HG03565 (cell line): ENCODE results near the gene ANXA4.
A peak's percentile ranks its signal among the peaks of the same experiment; 100 is the strongest.
"Not testable (repeated sequence)": the region's sequence is repeated elsewhere in the genome, so short reads cannot be mapped to it uniquely, and the experiment has no call there.

Source experiments
- ATAC-seq: cut with Tn5 transposase; IDR thresholded peaks from one replicate; pipeline ENCODE4 v1.9.1; 2021; ENCODE audit warnings: mild to moderate bottlenecking, moderate library complexity; ENCODE audit not compliant: unreplicated experiment

The ANXA4 gene

DNA sequence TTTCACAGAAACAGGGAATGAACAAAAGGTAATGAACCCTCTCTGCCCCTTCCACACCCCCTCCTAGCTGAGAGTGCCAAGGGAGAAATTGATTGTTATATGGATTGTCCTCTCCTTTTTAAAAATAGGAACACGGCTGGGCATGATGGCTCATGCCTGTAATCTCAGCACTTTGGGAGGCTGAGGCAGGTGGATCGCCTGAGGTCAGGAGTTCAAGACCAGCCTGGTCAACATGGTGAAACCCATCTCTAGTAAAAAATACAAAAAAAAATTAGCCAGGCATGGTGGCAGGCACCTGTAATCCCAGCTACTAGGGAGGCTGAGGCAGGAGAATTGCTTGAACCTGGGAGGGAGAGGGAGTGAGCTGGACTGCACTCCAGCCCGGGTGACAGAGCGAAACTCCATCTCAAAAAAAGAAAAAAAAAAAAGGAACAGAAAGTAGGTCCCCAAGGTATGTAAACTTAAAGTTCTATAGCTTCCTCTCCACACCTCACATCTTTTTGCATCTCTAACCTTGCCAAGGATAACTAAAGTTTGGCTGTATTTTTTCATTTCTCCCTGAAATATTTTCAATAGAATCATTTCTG, 60.9 kb downstream of the ANXA4 start:
- ATAC-seq: peak; percentile 56

DNA sequence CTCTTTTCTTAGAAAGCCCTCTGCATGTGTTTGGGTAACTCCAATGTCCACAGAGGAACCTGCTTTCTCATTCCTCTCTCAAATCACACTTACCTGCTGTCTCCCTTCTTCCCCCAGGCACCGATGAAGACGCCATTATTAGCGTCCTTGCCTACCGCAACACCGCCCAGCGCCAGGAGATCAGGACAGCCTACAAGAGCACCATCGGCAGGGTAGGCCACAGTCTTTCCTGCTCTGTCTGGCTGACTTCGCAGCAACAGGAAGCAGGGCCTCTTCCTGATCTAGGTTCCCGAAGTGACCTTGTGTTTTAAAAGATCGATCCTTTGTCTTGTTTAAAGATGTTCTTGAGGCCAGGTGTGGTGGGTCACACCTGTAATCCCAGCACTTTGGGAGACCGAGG, 62.5 kb downstream of the ANXA4 start:
- ATAC-seq: no peak

DNA sequence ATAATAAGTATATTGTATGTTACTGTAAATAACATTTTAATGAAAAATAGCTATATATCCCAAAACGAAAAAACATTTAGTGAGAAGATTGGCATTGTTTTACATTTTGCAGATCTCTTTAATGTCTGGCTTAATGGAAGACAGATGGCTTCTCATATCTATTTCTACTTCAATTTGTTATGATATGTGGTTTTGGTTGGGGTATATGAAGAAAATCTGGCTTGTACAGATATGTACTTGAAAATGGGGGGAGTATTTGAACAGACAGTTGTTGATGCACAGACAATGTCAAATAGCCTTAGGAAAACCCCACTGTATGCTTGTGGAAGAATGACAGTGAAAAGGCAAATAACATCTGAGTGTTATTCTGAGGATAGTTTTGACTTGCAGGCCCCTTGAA, 64.0 kb downstream of the ANXA4 start:
- ATAC-seq: no peak

DNA sequence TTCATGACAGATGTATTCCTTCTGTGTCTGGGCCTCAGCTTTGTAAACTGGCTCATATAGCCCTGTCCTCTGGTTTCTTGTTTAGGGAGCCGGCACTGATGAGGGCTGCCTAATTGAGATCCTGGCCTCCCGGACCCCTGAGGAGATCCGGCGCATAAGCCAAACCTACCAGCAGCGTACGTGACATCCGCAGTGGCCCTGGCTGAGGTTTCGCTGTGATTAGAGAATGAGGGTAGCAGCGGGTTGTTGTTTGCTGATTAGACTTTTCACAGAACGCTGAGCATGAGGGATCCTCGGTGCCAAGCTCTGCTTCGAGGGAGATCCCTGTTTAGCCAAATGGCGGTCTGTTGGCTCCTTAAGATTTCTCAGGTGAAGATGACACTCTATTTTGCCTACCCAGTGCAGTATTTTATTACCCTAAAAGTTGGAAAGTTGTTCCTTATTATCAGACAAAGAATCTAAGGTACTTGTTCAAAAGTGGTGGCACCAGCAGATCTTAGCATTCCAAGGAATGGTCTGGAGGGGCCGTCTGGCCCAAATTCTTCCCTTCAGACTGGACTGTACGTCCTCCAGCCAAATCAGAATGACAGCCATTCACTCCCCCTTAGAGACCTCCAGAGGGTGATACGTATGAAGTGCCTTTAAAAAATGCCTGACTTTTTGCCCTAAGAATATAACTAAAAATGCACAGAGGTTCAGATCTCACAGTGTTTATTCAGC, 66.0 kb downstream of the ANXA4 start:
- no peak for ATAC-seq

DNA sequence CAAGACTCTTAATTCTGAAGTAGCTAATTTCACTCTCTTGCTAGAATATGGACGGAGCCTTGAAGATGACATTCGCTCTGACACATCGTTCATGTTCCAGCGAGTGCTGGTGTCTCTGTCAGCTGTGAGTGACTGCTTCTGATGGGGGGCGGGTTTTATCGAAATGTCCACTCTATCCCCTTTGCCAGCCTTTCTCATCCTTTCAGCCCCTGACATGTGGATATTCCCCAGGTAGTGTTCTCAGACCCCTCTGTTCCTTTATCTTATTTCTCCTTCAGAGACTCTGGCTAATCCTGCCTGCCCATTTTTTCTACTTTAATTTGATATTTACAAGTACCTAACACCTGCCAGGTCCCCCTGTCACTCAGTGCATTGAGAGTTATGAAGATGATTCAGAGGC, 68.6 kb downstream of the ANXA4 start:
- no peak for ATAC-seq

DNA sequence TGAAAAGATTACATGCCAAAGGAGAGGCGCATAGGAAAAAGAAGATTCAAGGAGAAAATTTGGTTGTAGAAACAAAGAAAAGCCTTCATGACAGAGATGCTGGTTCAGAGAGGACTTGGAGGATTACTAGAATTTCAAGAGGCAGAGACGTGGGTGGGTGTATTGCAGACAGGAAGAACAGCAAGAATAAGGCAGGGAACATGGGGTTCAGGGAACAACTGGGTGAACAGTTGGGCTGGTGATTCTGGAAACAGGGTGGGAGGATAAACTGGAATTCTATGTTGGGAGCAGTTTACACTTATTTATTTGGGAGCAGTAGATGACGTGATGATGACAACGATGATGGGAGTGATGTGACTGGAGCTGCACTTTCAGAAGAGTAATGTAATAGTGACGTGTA, 69.1 kb downstream of the ANXA4 start:
- ATAC-seq: no peak

DNA sequence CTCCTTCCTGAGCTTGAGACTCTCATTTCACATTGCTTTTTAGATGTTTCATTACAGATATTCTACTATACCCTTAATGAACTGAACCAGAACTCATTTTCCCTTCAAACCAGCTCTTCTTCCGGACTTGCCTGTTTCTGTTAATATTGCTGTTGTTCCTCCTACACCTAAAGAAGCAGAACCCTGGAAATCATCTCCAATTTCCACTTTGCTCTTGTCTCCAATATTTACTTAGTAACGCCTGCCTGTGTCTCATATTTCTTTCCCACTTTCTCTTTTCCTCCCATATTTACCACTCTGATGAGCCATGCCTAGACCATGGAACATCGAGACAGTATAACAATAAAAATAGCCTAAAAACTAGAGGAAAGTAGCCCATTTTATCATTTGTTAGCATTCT, 69.7 kb downstream of the ANXA4 start:
- ATAC-seq: no peak

DNA sequence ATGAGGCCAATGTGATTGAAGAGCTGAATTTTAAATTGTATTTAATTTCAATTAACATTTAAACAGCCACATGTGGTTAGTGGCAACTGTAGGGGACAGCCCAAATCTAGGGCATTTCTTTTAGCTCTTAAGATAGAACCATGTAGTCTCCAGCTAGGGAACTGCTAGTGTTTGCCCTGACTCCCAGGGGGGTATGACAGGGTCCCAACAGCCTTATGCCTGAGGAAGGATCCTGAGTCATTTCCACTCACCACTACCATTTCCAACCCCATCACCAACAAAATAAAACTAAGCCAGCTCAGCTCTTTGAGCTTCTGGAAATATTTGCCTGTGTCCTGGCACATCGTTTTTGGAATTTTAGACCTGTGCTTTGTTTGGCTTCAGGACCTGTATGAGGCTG, 73.8 kb downstream of the ANXA4 start:
- no peak for ATAC-seq

DNA sequence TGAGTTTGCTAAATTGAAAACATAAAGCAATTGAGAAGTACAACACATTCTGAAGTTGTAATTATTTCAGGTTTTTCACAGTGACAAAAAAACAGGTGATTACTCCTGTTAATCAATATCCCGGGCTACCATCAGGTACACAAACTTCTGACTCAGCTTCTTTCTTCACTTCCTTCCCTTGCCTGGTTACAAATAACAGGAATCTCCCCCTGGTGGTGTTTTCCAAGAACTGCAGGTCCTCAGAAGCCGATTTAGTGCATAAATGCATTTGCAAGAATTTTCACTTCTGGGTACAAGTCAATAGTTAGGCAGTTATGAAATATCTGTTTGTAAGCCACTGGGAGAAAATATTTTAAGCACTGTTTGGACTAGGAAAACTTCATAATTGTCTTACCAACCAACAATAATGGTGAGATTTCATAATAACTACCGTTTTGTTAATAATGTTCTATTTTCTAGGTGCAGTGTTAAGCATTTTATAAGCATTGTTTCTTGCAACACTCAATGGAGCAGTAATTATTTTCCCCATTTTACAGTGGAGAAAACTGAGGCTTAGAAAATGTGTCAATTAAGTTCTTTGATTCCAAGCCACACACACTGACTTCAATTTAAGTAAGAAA, 75.1 kb downstream of the ANXA4 start:
- no peak for ATAC-seq

DNA sequence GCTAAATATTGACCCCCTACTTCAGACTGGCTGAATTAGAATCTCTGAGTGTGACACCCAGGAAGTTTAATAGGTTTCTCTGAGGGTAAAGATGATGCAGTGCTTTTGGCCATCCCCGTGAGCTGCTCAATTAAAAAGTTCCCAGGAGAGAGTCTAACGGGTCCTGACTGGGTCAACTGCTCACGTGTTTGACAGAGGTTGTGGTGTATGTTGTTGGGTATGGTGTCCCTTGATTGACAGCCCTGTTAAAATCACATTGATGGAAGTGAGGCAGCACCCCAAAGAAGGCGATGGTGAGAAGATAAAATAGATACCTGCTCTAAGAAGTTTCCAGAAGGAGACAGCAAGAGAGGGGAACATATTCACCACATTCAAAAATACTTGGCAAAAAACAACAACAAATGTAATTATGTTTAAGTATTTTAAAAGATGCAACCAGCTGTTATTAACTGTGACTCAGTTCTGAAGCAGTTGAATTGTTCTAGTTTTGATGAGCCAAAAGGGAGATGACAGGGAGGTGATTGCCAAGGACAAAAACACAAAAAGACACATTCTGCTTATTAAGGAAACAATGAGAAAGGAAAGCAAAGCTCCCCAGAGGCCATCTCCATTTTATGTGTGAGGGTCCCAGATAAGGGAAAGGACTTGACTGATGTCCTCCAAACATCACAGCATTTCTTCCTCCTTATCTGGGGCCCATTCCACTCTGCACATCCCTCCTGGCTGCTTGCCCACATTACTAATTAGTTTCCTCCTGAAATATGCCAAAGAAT, 76.0 kb downstream of the ANXA4 start:
- ATAC-seq: no peak

DNA sequence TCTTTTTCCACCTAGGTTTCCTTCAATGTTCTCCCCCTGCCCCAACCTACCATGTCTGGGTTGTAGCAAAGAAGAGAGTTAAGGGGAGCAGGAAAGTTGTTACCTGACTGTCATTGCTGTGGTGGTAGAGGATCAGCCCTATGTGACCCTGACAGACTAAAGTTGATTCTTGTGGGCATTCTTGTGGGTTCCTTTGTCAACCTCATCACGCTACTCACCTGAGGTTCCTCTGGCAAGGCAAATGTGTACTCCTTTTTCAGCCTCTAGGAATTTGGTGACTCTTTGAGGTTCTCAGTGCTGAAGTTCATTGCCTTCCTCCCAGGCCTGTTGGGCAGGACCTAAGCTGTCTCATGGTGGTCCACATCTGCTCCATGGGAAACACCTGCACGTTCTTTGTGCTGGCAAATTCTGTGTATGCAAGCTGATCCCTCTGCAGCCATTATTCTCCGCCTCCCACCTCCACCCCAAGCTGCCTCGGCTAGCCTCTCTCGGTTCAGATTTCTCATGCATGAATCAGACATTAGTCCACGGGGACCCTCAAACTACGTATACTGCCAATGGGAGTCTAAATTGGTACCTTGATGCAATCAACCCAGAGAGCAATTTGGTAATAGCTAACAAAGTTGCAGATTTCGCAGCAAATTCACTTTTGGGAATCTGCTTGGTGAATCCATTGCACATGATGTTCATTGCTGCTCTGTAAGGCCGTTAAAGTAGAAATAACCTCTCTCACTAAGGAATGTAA, 86.0 kb downstream of the ANXA4 start:
- no peak for ATAC-seq

DNA sequence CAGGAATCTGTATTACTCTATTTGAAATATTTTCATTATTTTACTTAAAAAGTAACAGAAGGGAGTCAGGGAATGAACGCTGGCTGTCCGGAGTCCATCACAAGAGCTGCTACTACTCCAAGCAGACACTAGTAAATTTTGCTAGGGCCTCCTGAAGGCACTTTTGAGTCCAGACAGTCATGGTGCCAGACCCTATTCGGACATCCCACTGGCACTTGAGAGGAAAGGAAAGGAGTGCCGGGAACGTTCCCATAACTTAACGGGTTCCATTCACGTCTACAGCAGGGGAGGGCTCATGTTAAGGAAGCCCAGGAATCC, 87.0 kb downstream of the ANXA4 start:
- ATAC-seq: no peak

DNA sequence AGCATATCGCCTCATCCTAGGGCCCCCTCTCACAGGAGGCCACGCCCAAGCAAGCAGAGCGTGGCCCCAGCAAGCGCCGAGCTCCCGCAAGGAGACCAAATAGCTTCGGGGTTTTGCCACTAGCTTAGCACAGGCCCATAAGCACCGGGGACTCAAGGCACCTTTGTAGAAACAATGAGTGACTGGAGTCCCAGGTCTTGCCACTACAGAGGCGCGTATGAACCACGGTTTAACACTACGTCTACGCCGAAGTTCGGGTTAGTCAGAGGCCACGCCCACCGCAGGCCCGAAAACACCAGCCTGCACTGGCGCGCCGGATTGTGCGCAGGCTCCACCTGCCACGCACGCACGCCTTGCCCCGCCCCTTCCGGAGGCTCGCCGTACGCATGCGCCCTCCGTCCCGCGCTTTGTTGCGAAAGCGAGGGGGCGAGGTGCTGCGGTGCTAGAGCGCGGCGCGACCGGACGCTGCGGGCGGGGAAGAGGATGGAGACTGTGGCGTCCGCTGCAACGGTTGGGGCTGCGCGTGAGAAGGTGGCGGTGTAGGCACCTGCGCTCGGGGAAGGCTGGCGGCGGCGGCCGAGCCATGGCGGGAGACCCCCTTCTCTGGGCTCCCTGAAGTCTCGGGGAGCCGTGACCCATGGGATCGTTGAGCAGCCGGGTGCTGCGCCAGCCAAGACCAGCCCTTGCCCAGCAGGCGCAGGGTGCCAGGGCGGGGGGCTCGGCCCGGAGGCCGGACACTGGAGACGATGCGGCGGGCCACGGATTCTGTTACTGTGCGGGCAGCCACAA, 87.5 kb downstream of the ANXA4 start, which contains the start of gene GMCL1:
TSS of gene GMCL1 (plus strand) at position 405 of the 789 bp plus-strand sequence. CDS start at position 638, 233 bp downstream.
- peak; percentile 83 for ATAC-seq

DNA sequence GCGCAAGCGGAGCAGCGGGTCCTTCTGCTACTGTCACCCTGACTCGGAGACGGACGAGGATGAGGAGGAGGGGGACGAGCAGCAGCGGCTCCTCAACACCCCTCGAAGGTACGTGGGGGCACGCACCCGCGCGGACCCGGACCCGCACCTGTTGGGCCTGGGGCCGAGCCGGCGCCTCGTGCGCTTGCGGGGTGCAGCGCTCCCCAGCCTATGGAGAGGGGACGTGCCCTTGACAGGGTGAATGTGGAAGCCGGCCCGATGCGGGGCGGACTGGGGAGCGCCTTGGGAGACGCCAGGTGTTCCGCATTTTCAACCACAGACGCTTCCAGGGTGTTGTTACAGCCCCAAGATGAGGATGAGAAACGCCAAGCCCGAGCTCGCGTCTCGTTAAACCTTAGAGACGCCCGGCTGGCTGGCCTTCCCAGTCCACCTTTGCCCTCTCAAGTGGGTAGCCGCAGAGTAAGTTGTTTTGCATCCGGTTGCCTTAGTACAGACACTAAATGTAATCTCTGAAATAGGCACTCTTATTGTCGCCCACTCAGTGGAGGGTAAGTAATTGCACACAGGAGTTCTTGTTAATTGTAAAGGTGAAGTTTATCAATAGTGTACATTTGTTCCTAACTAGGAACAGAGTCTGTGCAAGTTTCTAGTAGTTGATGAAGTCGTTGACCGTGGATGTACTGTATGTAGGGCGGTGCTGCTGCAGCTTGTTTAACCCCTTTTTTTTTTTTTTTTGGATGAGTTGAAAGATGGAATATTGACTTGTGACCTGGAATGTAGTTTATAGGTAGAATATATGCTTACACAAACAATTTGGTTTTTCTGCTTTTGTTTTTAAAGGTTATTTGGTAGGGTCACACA, 88.3 kb downstream of the ANXA4 start:
- peak; percentile 15 for ATAC-seq

DNA sequence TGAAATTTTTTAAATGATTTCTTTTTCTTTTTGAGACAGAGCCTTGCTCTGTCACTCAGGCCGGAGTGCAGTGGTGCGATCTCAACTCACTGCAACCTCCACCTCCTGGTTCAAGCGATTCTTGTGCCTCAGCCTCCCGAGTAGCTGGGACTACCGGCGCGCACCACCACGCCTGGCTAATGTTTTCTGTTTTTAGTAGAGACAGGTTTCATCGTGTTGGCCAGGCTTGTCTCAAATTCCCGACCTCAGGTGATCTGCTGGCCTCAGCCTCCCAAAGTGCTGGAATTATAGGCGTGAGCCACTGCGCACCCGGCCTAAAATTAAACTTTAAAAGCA, 88.9 kb downstream of the ANXA4 start:
- not testable (repeated sequence) for ATAC-seq

DNA sequence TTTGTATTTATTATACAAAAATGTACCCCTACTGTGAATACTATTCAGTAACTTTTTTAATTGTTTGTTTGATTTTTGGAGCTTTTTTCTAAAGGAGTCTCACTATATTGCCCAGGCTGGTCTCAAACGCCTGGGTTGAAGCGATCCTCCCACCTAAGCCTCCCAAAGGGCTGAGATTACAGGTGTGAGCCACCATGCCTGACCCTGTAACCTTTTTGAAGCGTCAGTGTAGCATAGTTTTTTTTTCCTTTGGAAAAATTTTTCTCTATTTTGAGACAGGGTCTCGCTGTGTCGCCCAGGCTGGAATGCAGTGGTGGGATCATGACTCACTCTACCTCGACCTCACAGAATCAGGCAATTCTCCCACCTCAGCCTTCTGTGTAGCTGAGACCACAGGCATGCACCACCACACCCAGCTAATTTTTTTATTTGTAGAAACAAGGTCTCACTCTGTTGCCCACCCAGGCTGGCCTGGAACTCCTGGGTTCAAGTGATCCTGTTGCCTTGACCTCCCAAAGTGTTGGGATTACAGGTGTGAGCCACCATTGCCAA, 89.5 kb downstream of the ANXA4 start:
- no peak for ATAC-seq

DNA sequence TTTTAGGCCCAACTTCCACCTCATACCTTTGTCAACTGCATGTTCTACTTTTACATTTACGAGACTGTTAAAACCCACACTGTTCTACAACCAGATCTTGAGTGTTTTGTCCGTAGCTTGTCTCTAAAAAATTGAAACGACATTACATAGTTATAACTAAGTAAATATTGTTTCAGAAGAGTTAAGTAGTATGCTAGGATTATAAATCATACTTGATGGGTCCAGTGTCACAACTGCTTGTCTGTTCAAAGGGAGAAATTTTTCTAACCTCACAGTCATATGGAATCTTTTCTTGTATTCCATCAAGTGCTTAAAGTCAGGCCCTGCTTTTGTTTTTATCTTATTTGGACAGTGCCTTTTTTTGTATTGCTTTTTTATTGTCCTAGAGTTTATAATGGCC, 91.8 kb downstream of the ANXA4 start:
- no peak for ATAC-seq

DNA sequence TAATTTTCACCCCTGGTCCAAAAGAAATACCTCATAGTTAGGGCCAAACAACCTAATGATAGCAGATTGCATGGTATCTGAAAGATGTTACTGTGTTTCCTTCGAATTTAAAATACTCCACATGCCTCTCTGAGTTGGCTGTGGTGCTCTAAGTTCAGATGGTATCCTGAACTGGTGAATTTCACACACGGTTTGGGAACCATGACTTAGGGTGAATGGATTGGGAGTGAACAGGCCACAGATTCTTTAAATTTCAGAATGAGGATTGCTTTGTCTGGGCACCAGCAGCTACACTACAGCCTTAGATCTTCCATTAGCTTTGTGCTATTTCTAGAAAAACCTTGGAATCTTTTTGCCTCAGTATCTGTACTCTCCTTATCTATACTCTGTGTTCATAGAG, 93.7 kb downstream of the ANXA4 start:
- no peak for ATAC-seq

DNA sequence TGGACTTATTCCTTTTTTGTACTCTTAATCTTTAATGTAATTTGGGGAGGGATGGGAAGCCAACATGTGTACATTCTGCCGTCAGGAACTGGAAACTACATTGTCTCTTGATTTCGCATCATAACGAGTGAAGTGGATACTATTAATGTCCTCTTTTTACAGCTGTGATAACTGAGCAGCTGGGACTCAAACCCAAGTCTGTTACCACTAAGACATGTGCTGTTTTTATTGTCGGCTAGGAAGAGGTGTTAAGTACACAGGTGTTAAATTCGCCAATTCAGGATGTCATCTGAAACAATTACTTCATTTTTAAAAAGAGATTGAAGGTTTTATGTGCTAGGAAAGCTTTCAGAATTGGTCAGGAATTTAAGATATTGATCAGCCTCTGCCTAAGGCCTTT, 94.4 kb downstream of the ANXA4 start:
- ATAC-seq: no peak
